B cell (primary cell): ENCODE data around the gene MTHFSD.

ENCODE experiments used
- EZH2 ChIP-seq: IDR thresholded peaks from 2 replicates; pipeline ENCODE4 v1.6.1; 2012; ENCODE audit warnings: borderline replicate concordance, low read depth, mild to moderate bottlenecking, moderate library complexity, low read length; ENCODE audit not compliant: insufficient read depth, poor library complexity, severe bottlenecking
- TF ChIP-seq, protein P1 (sequence below): fragments of 200-600 bp; IDR thresholded peaks from one replicate; pipeline ENCODE4 v1.8.0; 2022; ENCODE audit warnings: antibody characterized with exemption, mild to moderate bottlenecking

DNA sequence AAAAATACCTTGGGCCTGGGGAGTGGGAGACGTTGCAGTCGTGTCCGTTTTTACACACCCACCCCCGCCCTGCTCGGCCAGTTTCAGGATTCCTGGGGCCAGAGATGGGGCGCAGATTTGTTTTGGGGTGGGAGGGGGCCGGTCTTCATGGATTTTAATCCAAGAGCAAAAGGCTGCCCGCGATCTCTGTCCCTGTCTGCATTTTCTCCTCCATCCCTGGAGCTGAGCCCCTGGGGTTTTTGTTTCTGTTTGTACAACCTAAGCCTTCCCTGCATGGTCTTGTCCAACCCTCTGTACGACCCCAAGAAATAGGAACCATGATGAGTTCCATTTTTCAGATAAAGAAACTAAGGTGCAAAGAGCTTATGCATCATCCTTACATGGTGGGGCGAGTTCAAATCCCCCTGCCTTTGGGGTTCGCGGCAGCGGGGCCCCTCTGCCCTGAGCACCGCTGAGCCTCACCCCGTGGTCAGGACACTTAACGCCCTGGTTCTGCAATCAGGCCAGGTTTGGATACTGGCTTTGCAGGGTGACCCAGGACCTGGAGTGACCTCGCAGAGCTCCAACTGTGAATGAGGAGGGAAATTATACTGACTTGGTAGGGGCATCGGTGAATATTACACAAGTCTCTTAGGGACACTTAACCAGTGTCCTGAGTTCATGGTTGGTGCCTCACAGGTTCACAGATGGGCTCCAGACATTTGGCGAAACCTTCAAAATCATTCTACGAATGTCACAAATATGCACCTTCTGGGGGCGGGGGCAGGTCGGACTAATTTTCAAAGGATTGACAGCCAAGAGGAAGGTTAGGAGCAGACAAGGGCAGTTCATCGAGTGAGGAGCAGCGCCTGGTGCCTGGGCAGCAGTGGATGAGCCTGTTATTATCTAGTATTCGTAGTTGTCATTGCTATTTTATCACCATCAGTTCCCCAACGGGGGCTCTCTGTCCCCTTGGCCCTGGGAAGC lies 48.9 kb downstream of the MTHFSD start:
- TF ChIP-seq, protein P1, sequence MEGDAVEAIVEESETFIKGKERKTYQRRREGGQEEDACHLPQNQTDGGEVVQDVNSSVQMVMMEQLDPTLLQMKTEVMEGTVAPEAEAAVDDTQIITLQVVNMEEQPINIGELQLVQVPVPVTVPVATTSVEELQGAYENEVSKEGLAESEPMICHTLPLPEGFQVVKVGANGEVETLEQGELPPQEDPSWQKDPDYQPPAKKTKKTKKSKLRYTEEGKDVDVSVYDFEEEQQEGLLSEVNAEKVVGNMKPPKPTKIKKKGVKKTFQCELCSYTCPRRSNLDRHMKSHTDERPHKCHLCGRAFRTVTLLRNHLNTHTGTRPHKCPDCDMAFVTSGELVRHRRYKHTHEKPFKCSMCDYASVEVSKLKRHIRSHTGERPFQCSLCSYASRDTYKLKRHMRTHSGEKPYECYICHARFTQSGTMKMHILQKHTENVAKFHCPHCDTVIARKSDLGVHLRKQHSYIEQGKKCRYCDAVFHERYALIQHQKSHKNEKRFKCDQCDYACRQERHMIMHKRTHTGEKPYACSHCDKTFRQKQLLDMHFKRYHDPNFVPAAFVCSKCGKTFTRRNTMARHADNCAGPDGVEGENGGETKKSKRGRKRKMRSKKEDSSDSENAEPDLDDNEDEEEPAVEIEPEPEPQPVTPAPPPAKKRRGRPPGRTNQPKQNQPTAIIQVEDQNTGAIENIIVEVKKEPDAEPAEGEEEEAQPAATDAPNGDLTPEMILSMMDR, result no peak
- TF ChIP-seq EZH2, result no peak
